H1 (cell line): ENCODE measurements around the gene CD164. TPM values are rescaled to one million over a fixed set of nuclear protein-coding genes. Genes with fewer than 3 reads are reported as not detected.

Source experiments
- CTCF ChIA-PET: fragments of 300-600 bp; sonication (Branson Sonifier 250); formaldehyde crosslinking; loops from one replicate; lab custom pipeline; 2021; ENCODE audit not compliant: partially characterized antibody; lab: Charles Lee
- POLR2A ChIA-PET: fragments of 300-600 bp; sonication (Branson Sonifier 250); formaldehyde crosslinking; loops from one replicate; lab custom pipeline; 2021; ENCODE audit warnings: inconsistent platforms; ENCODE audit not compliant: partially characterized antibody; lab: Charles Lee
- DNase-seq, 2 experiments: peaks; one replicate each; pipeline versions ENCODE4 v3.0.0 to v3.0.0-alpha.2; 2010 to 2022; ENCODE audit warnings: low spot score in 2 of 2, low read depth in 1 of 2, mixed read lengths in 1 of 2
- FAIRE-seq: peaks from 2 replicates; lab custom pipeline; 2011; peaks lifted over from hg19 to GRCh38; lab: Jason Lieb, UNC
- H2AFZ ChIP-seq: 2 replicates; pipeline ENCODE4 v1.8.1; 2012; ENCODE audit warnings: low read length, inconsistent platforms
- H2AK5ac ChIP-seq: 2 replicates; pipeline ENCODE4 v1.6.1; 2013; ENCODE audit warnings: low read depth, low read length
- H2BK120ac ChIP-seq: replicated peaks from 2 replicates; pipeline ENCODE3; 2013; ENCODE audit warnings: low read depth, low read length, inconsistent platforms
- H2BK12ac ChIP-seq: 2 replicates; pipeline ENCODE4 v1.6.1; 2013; ENCODE audit warnings: low read depth, low read length
- H2BK15ac ChIP-seq: 2 replicates; pipeline ENCODE4 v1.6.1; 2013; ENCODE audit warnings: low read length
- H2BK20ac ChIP-seq: 2 replicates; pipeline ENCODE4 v1.6.1; 2013; ENCODE audit warnings: low read length
- H2BK5ac ChIP-seq: 2 replicates; pipeline ENCODE4 v1.6.1; 2013; ENCODE audit warnings: low read depth, low read length
- H3K14ac ChIP-seq: 2 replicates; pipeline ENCODE4 v1.6.1; 2013; ENCODE audit warnings: inconsistent platforms; ENCODE audit not compliant: insufficient read length
- H3K18ac ChIP-seq: 2 replicates; pipeline ENCODE4 v1.6.1; 2013; ENCODE audit warnings: low read length; ENCODE audit errors: extremely low read depth
- H3K23ac ChIP-seq: 2 replicates; pipeline ENCODE4 v1.6.1; 2013; ENCODE audit warnings: inconsistent platforms; ENCODE audit not compliant: insufficient read length
- H3K23me2 ChIP-seq: 2 replicates; pipeline ENCODE4 v1.6.1; 2013; ENCODE audit warnings: low read depth, low read length
- H3K27ac ChIP-seq: 2 replicates; pipeline ENCODE4 v1.6.1; 2011; ENCODE audit warnings: low read depth, low read length, inconsistent platforms
- H3K27me3 ChIP-seq, 4 experiments: replicated peaks in 1 of 4; 1 replicate in 1 of 4; 2 replicates in 3 of 4; pipeline versions ENCODE4 v1.6.1 to v1.8.1; 2011 to 2013; ENCODE audit warnings: low read length in 3 of 4, mild to moderate bottlenecking in 3 of 4, inconsistent platforms in 2 of 4, mixed read lengths in 2 of 4, moderate library complexity in 1 of 4; ENCODE audit not compliant: control insufficient read depth in 3 of 4, insufficient read depth in 3 of 4; ENCODE audit errors: extremely low read depth in 1 of 4
- H3K36me3 ChIP-seq, 4 experiments: 2 replicates each; pipeline versions ENCODE4 v1.6.1 to v1.8.1; 2011 to 2013; ENCODE audit warnings: mild to moderate bottlenecking in 4 of 4, low read length in 3 of 4, moderate library complexity in 2 of 4, control low read depth in 1 of 4, inconsistent platforms in 1 of 4; ENCODE audit not compliant: insufficient read depth in 4 of 4, control insufficient read depth in 2 of 4
- H3K4ac ChIP-seq: replicated peaks from 2 replicates; pipeline ENCODE3; 2013; ENCODE audit warnings: low read length, low read depth, mixed read lengths, inconsistent platforms; ENCODE audit not compliant: insufficient read length
- H3K4me1 ChIP-seq, 4 experiments: replicated peaks in 1 of 4; 1 replicate in 1 of 4; 2 replicates in 3 of 4; pipeline versions ENCODE4 v1.6.1 to v1.8.1; 2011 to 2013; ENCODE audit warnings: low read length in 3 of 4, inconsistent platforms in 2 of 4, mixed read lengths in 1 of 4; ENCODE audit not compliant: insufficient read depth in 4 of 4, control insufficient read depth in 3 of 4
- H3K4me2 ChIP-seq, 2 experiments: 2 replicates each; pipeline versions ENCODE4 v1.6.1 to v1.8.1; 2011 to 2013; ENCODE audit warnings: low read depth in 2 of 2, low read length in 2 of 2, control low read depth in 1 of 2, inconsistent platforms in 1 of 2, mild to moderate bottlenecking in 1 of 2; ENCODE audit not compliant: insufficient read depth in 1 of 2
- H3K4me3 ChIP-seq, 4 experiments: fragments of 200-600, 300-600 bp in 1 of 4; sonication (generic), shearing (Covaris generic), sonication (Bioruptor Twin) in 1 of 4; 2 replicates each; pipeline versions ENCODE4 v1.5.1 to v1.8.1; 2011 to 2016; ENCODE audit warnings: low read length in 4 of 4, low read depth in 3 of 4, control low read depth in 2 of 4, inconsistent platforms in 2 of 4, mild to moderate bottlenecking in 2 of 4, mixed read lengths in 1 of 4, moderate library complexity in 1 of 4; ENCODE audit not compliant: insufficient read depth in 2 of 4; ENCODE audit errors: extremely low read depth in 1 of 4
- H3K56ac ChIP-seq: replicated peaks from 2 replicates; pipeline ENCODE3; 2013; ENCODE audit warnings: low read depth, mild to moderate bottlenecking, mixed read lengths, low read length, inconsistent platforms; ENCODE audit not compliant: insufficient read length
- H3K79me1 ChIP-seq: 2 replicates; pipeline ENCODE4 v1.6.1; 2013; ENCODE audit warnings: low read depth, low read length, control low read depth
- H3K79me2 ChIP-seq, 2 experiments: 2 replicates each; pipeline versions ENCODE4 v1.6.1 to v1.8.1; 2012 to 2013; ENCODE audit warnings: low read length in 2 of 2, mild to moderate bottlenecking in 2 of 2, inconsistent platforms in 1 of 2; ENCODE audit not compliant: insufficient read depth in 2 of 2, control insufficient read depth in 1 of 2
- H3K9ac ChIP-seq, 4 experiments: replicated peaks in 1 of 4; 1 replicate in 1 of 4; 2 replicates in 3 of 4; pipeline versions ENCODE4 v1.6.1 to v1.8.1; 2011 to 2013; ENCODE audit warnings: low read depth in 3 of 4, low read length in 3 of 4, control low read depth in 2 of 4, mild to moderate bottlenecking in 2 of 4, moderate library complexity in 2 of 4, inconsistent platforms in 1 of 4; ENCODE audit errors: extremely low read depth in 1 of 4
- H3K9me3 ChIP-seq, 2 experiments: 2 replicates each; pipeline versions ENCODE4 v1.6.1 to v1.8.1; 2012 to 2013; ENCODE audit warnings: mild to moderate bottlenecking in 2 of 2, moderate library complexity in 2 of 2, control low read depth in 1 of 2, inconsistent platforms in 1 of 2, low read depth in 1 of 2, low read length in 1 of 2, mixed read lengths in 1 of 2; ENCODE audit not compliant: insufficient read depth in 2 of 2
- H4K20me1 ChIP-seq, 2 experiments: replicated peaks in 1 of 2; 2 replicates each; pipeline versions ENCODE3 to v1.8.1; 2011 to 2013; ENCODE audit warnings: inconsistent platforms in 2 of 2, low read length in 2 of 2, mild to moderate bottlenecking in 1 of 2; ENCODE audit not compliant: insufficient read depth in 2 of 2, control insufficient read depth in 1 of 2
- H4K5ac ChIP-seq: 2 replicates; pipeline ENCODE4 v1.6.1; 2013; ENCODE audit warnings: low read length, low read depth, mixed read lengths, inconsistent platforms; ENCODE audit not compliant: insufficient read length
- H4K8ac ChIP-seq: 2 replicates; pipeline ENCODE4 v1.8.0; 2013; ENCODE audit warnings: mild to moderate bottlenecking, moderate library complexity, low read length, inconsistent platforms; ENCODE audit not compliant: insufficient read depth; ENCODE audit errors: extremely low read depth
- H4K91ac ChIP-seq: replicated peaks from 2 replicates; pipeline ENCODE3; 2013; ENCODE audit warnings: low read length, mixed read lengths, inconsistent platforms; ENCODE audit not compliant: insufficient read length
- CBX8 ChIP-seq: fragments of 300-800, 300-1000 bp; sonication (generic); IDR thresholded peaks from 2 replicates; pipeline ENCODE4 v1.7.1; 2016; ENCODE audit warnings: low read depth, low read length, borderline replicate concordance
- CTBP2 ChIP-seq: IDR thresholded peaks from 2 replicates; pipeline ENCODE4 v1.7.0; 2011; ENCODE audit warnings: borderline replicate concordance, mild to moderate bottlenecking, moderate library complexity, mixed read lengths, low read length; ENCODE audit not compliant: insufficient read depth, insufficient read length
- EGR1 ChIP-seq: IDR thresholded peaks from 2 replicates; pipeline ENCODE4 v1.6.1; 2011; ENCODE audit warnings: low read depth, low read length, borderline replicate concordance
- FOSL1 ChIP-seq: IDR thresholded peaks from 2 replicates; pipeline ENCODE4 v1.6.1; 2011; ENCODE audit warnings: mild to moderate bottlenecking, low read depth, low read length, moderate library complexity; ENCODE audit not compliant: insufficient read depth
- KDM1A ChIP-seq: fragments of 200-600, 300-600 bp; sonication (generic); IDR thresholded peaks from 2 replicates; pipeline ENCODE4 v1.7.1; 2016; ENCODE audit warnings: mild to moderate bottlenecking, low read length, borderline replicate concordance
- KDM5A ChIP-seq: fragments of 200-600 bp; IDR thresholded peaks from 2 replicates; pipeline ENCODE4 v1.7.1; 2012; ENCODE audit warnings: mild to moderate bottlenecking, low read length, inconsistent platforms, mixed read lengths
- POLR2A ChIP-seq, 2 experiments: IDR thresholded peaks; 1 replicate in 1 of 2; 2 replicates in 1 of 2; pipeline ENCODE4 v1.6.1; 2011; ENCODE audit warnings: low read depth in 2 of 2, low read length in 2 of 2, mild to moderate bottlenecking in 2 of 2; ENCODE audit errors: control extremely low read depth in 1 of 2
- SP4 ChIP-seq: IDR thresholded peaks from 2 replicates; pipeline ENCODE4 v1.6.1; 2012; ENCODE audit warnings: low read length, inconsistent platforms
- SUZ12 ChIP-seq: fragments of 200-600 bp; sonication (generic); IDR thresholded peaks from 2 replicates; pipeline ENCODE4 v1.6.1; 2012; ENCODE audit warnings: mild to moderate bottlenecking, inconsistent platforms, low read length, moderate library complexity, mixed read lengths
- TAF1 ChIP-seq: IDR thresholded peaks from 2 replicates; pipeline ENCODE4 v1.6.1; 2011; ENCODE audit warnings: mild to moderate bottlenecking, low read depth, low read length
- TEAD4 ChIP-seq: IDR thresholded peaks from 2 replicates; pipeline ENCODE4 v1.6.1; 2012; ENCODE audit warnings: low read depth, low read length, inconsistent platforms, mixed read lengths
- WGBS, 2 experiments: shearing (Covaris generic) in 1 of 2; methylation state at CpG; one replicate each; pipeline versions ENCODE4 v1.1.6 to v1.1.7; 2013 to 2015; ENCODE audit warnings: low lambda C conversion rate in 2 of 2, mixed read lengths in 2 of 2, inconsistent platforms in 1 of 2, low coverage in 1 of 2, missing lambda C conversion rate in 1 of 2; ENCODE audit not compliant: insufficient replicate concordance in 2 of 2, insufficient coverage in 1 of 2, insufficient read length in 1 of 2; ENCODE audit errors: extremely low coverage in 1 of 2, missing lambda C conversion rate in 1 of 2; 5-methylcytosine and 5-hydroxymethylcytosine counted together
- polyA plus RNA-seq, 7 experiments: library from polyadenylated mRNA; depleted of rRNA in 3 of 7; stranded (reverse) in 5 of 7; unstranded in 2 of 7; fragments of >200 nt in 5 of 7; fragments of 200-250 nt in 2 of 7; gene quantifications; 1 replicate in 5 of 7; 2 replicates in 1 of 7; 4 replicates in 1 of 7; pipeline versions ENCODE4 v1.2.1 to v1.2.3, GENCODE V29; 2011 to 2013; ENCODE audit warnings: missing spikeins in 2 of 7, mixed read lengths in 2 of 7
- total RNA-seq: library from RNA; stranded (reverse); fragmentation: NEBNext Ultra II Directional; extraction: Animal tissue kit (Norgen Biotek cat#: 25700); gene quantifications from 2 replicates; pipeline ENCODE4 v1.2.1, GENCODE V29; 2021
- TF ChIP-seq, protein P1 (sequence below): IDR thresholded peaks from 2 replicates; pipeline ENCODE4 v1.6.1; 2012; ENCODE audit warnings: inconsistent platforms

Gene CD164
- total and polyA plus RNA-seq, 2 of the 8 experiments (the other 6 are each of a cell fraction or from before 2014, with no cell fraction given), result 69.3 to 94.3 TPM

DNA sequence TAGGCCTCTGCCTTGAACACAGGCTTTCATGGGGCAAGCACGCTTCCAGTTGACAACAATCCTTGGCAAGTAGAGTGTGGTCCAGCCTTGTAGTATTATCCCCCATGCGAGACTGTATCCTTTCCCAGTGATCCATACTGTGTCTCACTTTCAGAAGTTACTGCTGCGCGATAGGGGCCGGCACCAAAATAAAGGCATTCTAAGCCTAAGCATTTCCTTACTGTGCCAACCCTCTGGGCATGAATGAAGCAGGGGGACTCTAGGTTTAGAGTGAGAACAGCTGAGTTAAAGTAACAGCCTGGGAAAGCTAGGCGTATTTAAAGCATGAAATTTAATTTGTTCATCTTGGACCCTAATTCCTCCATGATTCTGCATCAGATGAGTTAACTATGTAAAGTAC is 39.4 kb downstream of the CD164 start:
- FAIRE-seq, result no peak
- Histone ChIP-seq H3K79me2 (no peaks in the 10 kb centered on the region), H3K4ac (no peak overlapping the region), H2BK120ac (no peak overlapping the region), H4K8ac (no peak overlapping the region), H3K14ac (no peak overlapping the region), H4K91ac (no peak overlapping the region), H2AK5ac (no peak overlapping the region), H3K56ac (no peak overlapping the region), H3K4me1 (no peaks in the 10 kb centered on the region), H3K9ac (no peak overlapping the region), H3K27me3 (no peaks in the 10 kb centered on the region; a peak in 1 of 7 replicates), H3K23me2 (no peaks in the 10 kb centered on the region), H2BK5ac (no peak overlapping the region), H3K4me2 (no peak overlapping the region), H3K27ac (no peak overlapping the region), H3K79me1 (no peaks in the 10 kb centered on the region), H3K36me3 (no peaks in the 10 kb centered on the region), H2AFZ (no peak overlapping the region), H3K4me3 (no peak overlapping the region), H3K23ac (no peak overlapping the region), H2BK12ac (no peak overlapping the region), H2BK20ac (no peak overlapping the region), H3K18ac (no peak overlapping the region), H4K20me1 (no peaks in the 10 kb centered on the region), H2BK15ac (no peak overlapping the region), H4K5ac (no peak overlapping the region), H3K9me3 (no peaks in the 10 kb centered on the region)
- no peak for DNase-seq
- no peak for TF ChIP-seq POLR2A (IDR thresholded peaks at IDR 0.05; ENCODE audit: control extremely low read depth in 1 of 2, low read depth in 2 of 2, low read length in 2 of 2)
- no peak for TF ChIP-seq FOSL1
- no peak for TF ChIP-seq SUZ12
- TF ChIP-seq, protein P1, sequence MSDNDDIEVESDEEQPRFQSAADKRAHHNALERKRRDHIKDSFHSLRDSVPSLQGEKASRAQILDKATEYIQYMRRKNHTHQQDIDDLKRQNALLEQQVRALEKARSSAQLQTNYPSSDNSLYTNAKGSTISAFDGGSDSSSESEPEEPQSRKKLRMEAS, result no peak
- no peak for TF ChIP-seq KDM5A
- no peak for TF ChIP-seq KDM1A
- no peak for TF ChIP-seq TEAD4
- no peak for TF ChIP-seq SP4
- TF ChIP-seq CTBP2, result no peak
- no peak for TF ChIP-seq TAF1
- no peak for TF ChIP-seq EGR1
- no peak for TF ChIP-seq CBX8
- WGBS, 2 experiments, result 91% methylated on average over 6 of the region's 6 CpGs; no CpG with 5 or more reads in 1 of the 2 experiments
- CTCF ChIA-PET, result no interaction called here
- POLR2A ChIA-PET, result no interaction called here
